IMR-90 (cell line): ENCODE measurements around the gene RUNX3. TPM values are rescaled to one million over a fixed set of nuclear protein-coding genes. Genes with fewer than 3 reads are reported as not detected.

Experiments used
- ATAC-seq: fragments of 200-7000 bp; cut with Tn5 transposase; 2 replicates; pipeline ENCODE4 v1.9.1; 2020; ENCODE audit warnings: low read depth, mild to moderate bottlenecking, moderate library complexity
- BruUV-seq: library from RNA; stranded (reverse); fragments of 400-500 nt; replicated peaks from 2 replicates; lab custom pipeline; 2021; lab: Mats Ljungman, UMichigan
- CTCF ChIA-PET: fragments of 300-600 bp; formaldehyde crosslinking; extraction: SDS; loops from one replicate; lab custom pipeline; 2021; ENCODE audit warnings: antibody characterized with exemption; lab: Yijun Ruan, JAX
- POLR2A ChIA-PET: fragments of 300-600 bp; sonication (Branson Sonifier 250); formaldehyde crosslinking; loops from one replicate; lab custom pipeline; 2022; ENCODE audit warnings: antibody characterized with exemption; ENCODE audit not compliant: unreplicated experiment; lab: Charles Lee
- DNase-seq: peaks from one replicate; pipeline ENCODE4 v3.0.0; 2013
- H2AFZ ChIP-seq: replicated peaks from 2 replicates; pipeline ENCODE3; 2013; ENCODE audit warnings: low read length, mild to moderate bottlenecking; ENCODE audit not compliant: poor library complexity
- H2AK5ac ChIP-seq: 2 replicates; pipeline ENCODE4 v1.6.1; 2013; ENCODE audit warnings: low read depth, low read length, inconsistent platforms
- H2AK9ac ChIP-seq: replicated peaks from 2 replicates; pipeline ENCODE3; 2013; ENCODE audit warnings: mild to moderate bottlenecking, low read depth, low read length, moderate library complexity; ENCODE audit not compliant: poor library complexity
- H2BK120ac ChIP-seq: 2 replicates; pipeline ENCODE4 v1.6.1; 2013; ENCODE audit warnings: low read depth, low read length, inconsistent platforms
- H2BK15ac ChIP-seq: 3 replicates; pipeline ENCODE4 v1.6.1; 2013; ENCODE audit warnings: low read depth, low read length, inconsistent platforms
- H2BK20ac ChIP-seq: 2 replicates; pipeline ENCODE4 v1.6.1; 2013; ENCODE audit warnings: low read depth, mild to moderate bottlenecking, inconsistent platforms, low read length, moderate library complexity
- H2BK5ac ChIP-seq: 2 replicates; pipeline ENCODE4 v1.6.1; 2013; ENCODE audit warnings: mild to moderate bottlenecking, low read depth, low read length, inconsistent platforms; ENCODE audit not compliant: poor library complexity, severe bottlenecking
- H3K14ac ChIP-seq: replicated peaks from 2 replicates; pipeline ENCODE4 v1.6.1; 2013; ENCODE audit warnings: low read depth, low read length, inconsistent platforms
- H3K18ac ChIP-seq: 2 replicates; pipeline ENCODE4 v1.6.1; 2013; ENCODE audit warnings: low read depth, low read length, control low read depth
- H3K23ac ChIP-seq: 2 replicates; pipeline ENCODE4 v1.6.1; 2013; ENCODE audit warnings: low read depth, low read length, inconsistent platforms
- H3K27ac ChIP-seq: 2 replicates; pipeline ENCODE4 v1.5.1; 2013; ENCODE audit warnings: mild to moderate bottlenecking, control low read depth, low read length; ENCODE audit not compliant: insufficient read depth
- H3K27me3 ChIP-seq: 2 replicates; pipeline ENCODE4 v1.6.1; 2013; ENCODE audit warnings: low read length; ENCODE audit not compliant: control insufficient read depth, insufficient read depth
- H3K36me3 ChIP-seq: 2 replicates; pipeline ENCODE4 v1.6.1; 2013; ENCODE audit warnings: low read length, mixed read lengths; ENCODE audit not compliant: control insufficient read depth, insufficient read depth
- H3K4ac ChIP-seq: 2 replicates; pipeline ENCODE4 v1.6.1; 2013; ENCODE audit warnings: low read depth, low read length, inconsistent platforms
- H3K4me1 ChIP-seq: 2 replicates; pipeline ENCODE4 v1.6.1; 2013; ENCODE audit warnings: low read length, mixed read lengths; ENCODE audit not compliant: control insufficient read depth, insufficient read depth
- H3K4me2 ChIP-seq: 2 replicates; pipeline ENCODE4 v1.6.1; 2013; ENCODE audit warnings: low read depth, mild to moderate bottlenecking, control low read depth, low read length, moderate library complexity
- H3K4me3 ChIP-seq: 2 replicates; pipeline ENCODE4 v1.5.1; 2013; ENCODE audit warnings: low read depth, mild to moderate bottlenecking, control low read depth, low read length, moderate library complexity; ENCODE audit not compliant: insufficient read depth
- H3K56ac ChIP-seq: 2 replicates; pipeline ENCODE4 v1.6.1; 2013; ENCODE audit warnings: low read length, inconsistent platforms; ENCODE audit not compliant: insufficient read depth; ENCODE audit errors: extremely low read depth
- H3K79me1 ChIP-seq, 2 experiments: 2 replicates each; pipeline ENCODE4 v1.6.1; 2013; ENCODE audit warnings: low read length in 2 of 2, inconsistent platforms in 1 of 2, low read depth in 1 of 2
- H3K9ac ChIP-seq: 2 replicates; pipeline ENCODE4 v1.6.1; 2013; ENCODE audit warnings: low read depth, low read length, control low read depth
- H3K9me1 ChIP-seq: 2 replicates; pipeline ENCODE4 v1.6.1; 2013; ENCODE audit warnings: low read length, inconsistent platforms; ENCODE audit not compliant: insufficient read depth
- H3K9me3 ChIP-seq: 2 replicates; pipeline ENCODE4 v1.6.1; 2013; ENCODE audit warnings: low read length; ENCODE audit not compliant: control insufficient read depth, insufficient read depth
- H4K20me1 ChIP-seq: 2 replicates; pipeline ENCODE4 v1.6.1; 2013; ENCODE audit warnings: low read length, inconsistent platforms; ENCODE audit not compliant: insufficient read depth
- H4K5ac ChIP-seq: 2 replicates; pipeline ENCODE4 v1.6.1; 2013; ENCODE audit warnings: mild to moderate bottlenecking, low read depth, low read length, control low read depth
- H4K8ac ChIP-seq, 2 experiments: 2 replicates each; pipeline ENCODE4 v1.6.1; 2013; ENCODE audit warnings: low read depth in 2 of 2, low read length in 2 of 2, control low read depth in 1 of 2, inconsistent platforms in 1 of 2
- H4K91ac ChIP-seq: 2 replicates; pipeline ENCODE4 v1.6.1; 2013; ENCODE audit warnings: low read depth, low read length, inconsistent platforms; ENCODE audit not compliant: insufficient read depth
- BHLHE40 ChIP-seq: fragments of 150-350 bp; IDR thresholded peaks from 2 replicates; pipeline ENCODE4 v1.6.1; 2016; ENCODE audit warnings: mild to moderate bottlenecking, low read depth, low read length
- POLR2A ChIP-seq: IDR thresholded peaks from 2 replicates; pipeline ENCODE4 v1.6.1; 2012; ENCODE audit warnings: mild to moderate bottlenecking, low read depth, low read length
- WGBS, 2 experiments: methylation state at CpG; one replicate each; pipeline versions ENCODE4 v1.1.5 to v1.1.7; 2013; ENCODE audit warnings: missing lambda C conversion rate in 2 of 2; ENCODE audit not compliant: insufficient read length in 1 of 2; ENCODE audit errors: extremely low coverage in 2 of 2; 5-methylcytosine and 5-hydroxymethylcytosine counted together
- dilution Hi-C: fragments of 300-500 bp; cut with HindIII; formaldehyde crosslinking; loops from one replicate; pipeline ENCODE4 v1.14.3; 2018; ENCODE audit warnings: low sequenced_read_pairs; ENCODE audit not compliant: unreplicated experiment
- in situ Hi-C: fragments of 300-500 bp; cut with MboI; formaldehyde crosslinking; loops from 3 replicates; pipeline ENCODE4 v1.14.3; 2019; ENCODE audit warnings: low sequenced_read_pairs, inconsistent platforms, mixed read lengths
- intact Hi-C: fragments of 100-400 bp; cut with micrococcal nuclease; formaldehyde crosslinking; loops from 2 replicates; pipeline ENCODE4 v1.10.0; 2022
- polyA plus RNA-seq, 3 experiments: library from polyadenylated mRNA; depleted of rRNA; stranded (reverse); fragments of >200 nt; gene quantifications; 2 replicates each; pipeline ENCODE4 v1.2.3, GENCODE V29; 2012; ENCODE audit warnings: low replicate concordance in 1 of 3
- total RNA-seq: library from RNA; depleted of rRNA; stranded (reverse); fragments of >200 nt; gene quantifications from 2 replicates; pipeline ENCODE4 v1.2.3, GENCODE V29; 2012

The RUNX3 gene
- total and polyA plus RNA-seq, 2 of the 4 experiments (the other 2 are of a cell fraction) = 0.07 TPM; not detected in 1

DNA sequence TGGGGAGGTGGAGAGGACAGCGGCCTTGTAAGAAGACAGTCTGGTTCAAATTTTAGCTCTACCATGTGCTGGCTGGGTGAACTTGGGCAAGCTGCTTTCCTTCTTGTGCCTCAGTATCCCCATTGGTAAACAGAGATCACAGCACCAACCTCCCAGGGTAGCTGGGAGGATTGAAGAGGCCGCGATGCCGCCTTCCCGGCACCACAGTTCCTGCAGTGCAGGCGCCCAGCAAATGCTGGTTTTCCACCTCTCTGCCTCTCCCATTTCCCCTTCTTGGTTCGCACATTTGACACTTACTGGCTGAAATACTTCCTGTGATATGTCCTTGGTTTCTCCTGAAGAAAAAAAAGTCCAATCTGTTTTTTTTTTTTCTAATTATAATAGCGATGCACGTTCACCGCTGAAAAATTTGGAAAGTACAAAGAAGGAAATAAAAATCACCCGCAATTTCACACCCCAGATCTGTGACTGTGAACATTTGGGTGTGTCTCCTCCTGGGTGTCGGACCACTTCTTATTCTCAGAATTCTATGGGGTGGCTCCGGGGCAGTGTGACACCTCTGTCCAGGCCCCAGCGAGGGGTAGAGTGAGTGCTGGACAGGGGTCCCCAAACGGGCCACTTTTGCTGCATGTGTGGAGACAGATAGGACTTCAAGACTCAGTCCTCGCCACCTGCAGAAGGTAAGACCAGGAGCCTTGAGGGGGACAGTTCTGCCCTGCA lies 73.1 kb downstream of the RUNX3 start:
- Histone ChIP-seq H3K27me3 (peaks cover 18% of the 10 kb centered on the region), H3K23ac (no peak overlapping the region), H3K36me3 (no peaks in the 10 kb centered on the region), H3K9me3 (no peaks in the 10 kb centered on the region), H2AK9ac (no peak overlapping the region), H3K4ac (no peak overlapping the region), H3K27ac (no peak overlapping the region), H3K18ac (no peak overlapping the region), H2AFZ (no peak overlapping the region), H4K20me1 (peaks cover 4% of the 10 kb centered on the region; the same call in 1 of the 2 replicates), H4K5ac (no peak overlapping the region), H3K79me1 (no peaks in the 10 kb centered on the region), H3K9me1 (no peaks in the 10 kb centered on the region), H2BK15ac (no peak overlapping the region), H4K8ac (no peak overlapping the region), H4K91ac (no peak overlapping the region), H2AK5ac (no peak overlapping the region), H2BK5ac (no peak overlapping the region), H2BK20ac (no peak overlapping the region), H3K4me1 (no peaks in the 10 kb centered on the region), H3K14ac (no peak overlapping the region), H3K4me2 (no peak overlapping the region), H3K56ac (no peak overlapping the region), H2BK120ac (no peak overlapping the region), H3K4me3 (no peak overlapping the region), H3K9ac (no peak overlapping the region)
- CTCF ChIA-PET = interaction anchor here (0.7 kb wide), 1 partner anchor 9 kb away, joined by 3 read pairs; no protein-coding TSS in a partner anchor
- intact Hi-C loops (no loop called here), in situ Hi-C loops (loop anchor here (10.0 kb wide), 1 partner anchor 348 kb away; no protein-coding TSS in a partner anchor), dilution Hi-C loops (no loop called here)
- BruUV-seq = no TSS peak
- 73% methylated on average over 4 of the region's 16 CpGs; no CpG with 5 or more reads in 1 of the 2 experiments for WGBS, 2 experiments
- DNase-seq (no peak), ATAC-seq (no peak)
- POLR2A ChIA-PET = no interaction called here
- no peak for TF ChIP-seq POLR2A
- no peak for TF ChIP-seq BHLHE40
